ENCODE data around the gene BTBD9. TPM values are rescaled to one million over a fixed set of nuclear protein-coding genes. Genes with fewer than 3 reads are reported as not detected.

Gene BTBD9
- total and polyA plus RNA-seq, 11 donors = 6.3 to 23.3 (median 19.4) TPM

- no peak for ATAC-seq
- 82 to 90% (median 88%) methylated on average over 7 of the region's 7 CpGs for WGBS, 4 donors
- H3K9me3 ChIP-seq = no peaks in the 10 kb centered on the region
- H3K4me1 ChIP-seq = peaks cover 0 to 19% (median 0%) of the 10 kb centered on the region in 12 donors
- H3K27me3 ChIP-seq = no peaks in the 10 kb centered on the region
- no peak for TF ChIP-seq POLR2A (IDR thresholded peaks at IDR 0.05)
- DNase-seq = no peak
- intact Hi-C loops (cut with DNase I) = no loop called here
- no peaks in the 10 kb centered on the region for H3K36me3 ChIP-seq
- no peak overlapping the region for H3K27ac ChIP-seq
- H3K4me3 ChIP-seq = no peak overlapping the region
Observed at GRCh38 chr6:38241200-38241871, 398.4 kb downstream of the BTBD9 start.

DNA sequence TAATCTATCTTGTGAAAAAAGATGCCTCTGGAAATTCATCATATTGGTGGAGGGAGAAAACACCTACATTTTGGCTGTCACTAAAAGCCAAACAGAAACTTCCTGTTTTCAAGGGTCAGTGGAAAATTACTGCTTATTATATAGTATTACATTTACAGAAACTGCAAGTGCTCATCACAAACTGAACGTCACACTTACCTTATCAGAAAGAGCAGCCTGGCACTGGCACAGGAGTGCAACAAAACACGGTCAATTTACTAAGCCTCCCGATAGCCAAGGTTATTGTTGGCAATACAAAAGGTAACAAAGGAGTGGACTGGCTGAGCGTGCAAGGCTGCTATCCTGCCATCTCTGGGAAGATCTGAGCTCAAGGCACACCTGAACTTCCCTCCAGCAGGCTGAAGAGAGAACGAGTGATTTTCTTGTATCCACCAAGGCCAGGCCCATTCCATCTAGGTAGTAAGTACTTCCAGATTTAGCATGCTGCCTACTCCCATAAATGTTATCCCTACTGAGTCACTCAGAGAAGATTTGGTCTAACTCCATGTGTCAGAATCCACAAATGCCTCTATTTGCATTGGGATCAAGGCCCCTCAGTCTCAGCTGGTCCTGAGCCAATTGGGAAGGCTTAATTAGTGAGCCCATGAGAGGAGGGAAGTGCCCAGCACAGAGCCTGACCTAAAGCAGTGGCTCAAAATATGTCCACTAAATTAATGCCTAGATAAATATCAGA is 399.8 kb downstream of the BTBD9 start:
- no peaks in the 10 kb centered on the region for H3K27me3 ChIP-seq
- 38 to 63% (median 58%) methylated on average over 5 of the region's 5 CpGs for WGBS, 4 donors
- intact Hi-C loops (cut with DNase I) = no loop called here
- H3K9me3 ChIP-seq = no peaks in the 10 kb centered on the region
- TF ChIP-seq, protein P1, sequence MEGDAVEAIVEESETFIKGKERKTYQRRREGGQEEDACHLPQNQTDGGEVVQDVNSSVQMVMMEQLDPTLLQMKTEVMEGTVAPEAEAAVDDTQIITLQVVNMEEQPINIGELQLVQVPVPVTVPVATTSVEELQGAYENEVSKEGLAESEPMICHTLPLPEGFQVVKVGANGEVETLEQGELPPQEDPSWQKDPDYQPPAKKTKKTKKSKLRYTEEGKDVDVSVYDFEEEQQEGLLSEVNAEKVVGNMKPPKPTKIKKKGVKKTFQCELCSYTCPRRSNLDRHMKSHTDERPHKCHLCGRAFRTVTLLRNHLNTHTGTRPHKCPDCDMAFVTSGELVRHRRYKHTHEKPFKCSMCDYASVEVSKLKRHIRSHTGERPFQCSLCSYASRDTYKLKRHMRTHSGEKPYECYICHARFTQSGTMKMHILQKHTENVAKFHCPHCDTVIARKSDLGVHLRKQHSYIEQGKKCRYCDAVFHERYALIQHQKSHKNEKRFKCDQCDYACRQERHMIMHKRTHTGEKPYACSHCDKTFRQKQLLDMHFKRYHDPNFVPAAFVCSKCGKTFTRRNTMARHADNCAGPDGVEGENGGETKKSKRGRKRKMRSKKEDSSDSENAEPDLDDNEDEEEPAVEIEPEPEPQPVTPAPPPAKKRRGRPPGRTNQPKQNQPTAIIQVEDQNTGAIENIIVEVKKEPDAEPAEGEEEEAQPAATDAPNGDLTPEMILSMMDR (IDR thresholded peaks at IDR 0.05) = no peak
- TF ChIP-seq POLR2A (IDR thresholded peaks at IDR 0.05) = no peak
- no peak for DNase-seq
- H3K27ac ChIP-seq = peak overlapping the region in 1 of 12 donors; percentile 13
- no peaks in the 10 kb centered on the region for H3K36me3 ChIP-seq
- peak; percentile 56 to 78 (median 68) for ATAC-seq
- H3K4me3 ChIP-seq = no peak overlapping the region
- peaks cover 0 to 16% (median 0%) of the 10 kb centered on the region in 12 donors for H3K4me1 ChIP-seq

DNA sequence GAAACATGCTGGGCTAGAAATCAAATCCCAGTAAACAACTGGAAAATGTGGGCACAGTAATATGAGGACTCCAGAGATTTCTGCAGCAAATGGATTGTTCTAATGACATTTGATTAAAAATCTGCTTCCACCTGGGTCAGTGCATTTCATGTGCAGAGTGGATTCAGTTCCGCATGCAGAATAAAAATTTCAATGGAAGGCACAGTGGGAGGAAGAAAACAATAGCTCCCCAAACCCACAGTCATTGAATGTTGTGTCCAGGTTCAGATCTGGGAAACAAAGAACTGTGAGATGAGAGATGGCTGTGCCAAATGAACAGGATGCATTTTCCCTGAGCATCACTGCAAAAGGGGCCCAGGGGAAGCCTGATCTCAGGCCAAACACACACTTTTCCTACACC is 403.1 kb downstream of the BTBD9 start:
- Histone ChIP-seq H3K27me3 (no peaks in the 10 kb centered on the region), H3K4me3 (no peak overlapping the region), H3K27ac (no peak overlapping the region), H3K9me3 (no peaks in the 10 kb centered on the region), H3K4me1 (peaks cover 0 to 10% (median 0%) of the 10 kb centered on the region in 12 donors), H3K36me3 (no peaks in the 10 kb centered on the region)
- intact Hi-C loops (cut with DNase I) = no loop called here
- ATAC-seq = no peak
- TF ChIP-seq, protein P1 (IDR thresholded peaks at IDR 0.05) = no peak
- no peak for TF ChIP-seq POLR2A (IDR thresholded peaks at IDR 0.05)
- DNase-seq = no peak
- 90 to 95% (median 93%) methylated on average over 1 of the region's 1 CpG for WGBS, 4 donors

DNA sequence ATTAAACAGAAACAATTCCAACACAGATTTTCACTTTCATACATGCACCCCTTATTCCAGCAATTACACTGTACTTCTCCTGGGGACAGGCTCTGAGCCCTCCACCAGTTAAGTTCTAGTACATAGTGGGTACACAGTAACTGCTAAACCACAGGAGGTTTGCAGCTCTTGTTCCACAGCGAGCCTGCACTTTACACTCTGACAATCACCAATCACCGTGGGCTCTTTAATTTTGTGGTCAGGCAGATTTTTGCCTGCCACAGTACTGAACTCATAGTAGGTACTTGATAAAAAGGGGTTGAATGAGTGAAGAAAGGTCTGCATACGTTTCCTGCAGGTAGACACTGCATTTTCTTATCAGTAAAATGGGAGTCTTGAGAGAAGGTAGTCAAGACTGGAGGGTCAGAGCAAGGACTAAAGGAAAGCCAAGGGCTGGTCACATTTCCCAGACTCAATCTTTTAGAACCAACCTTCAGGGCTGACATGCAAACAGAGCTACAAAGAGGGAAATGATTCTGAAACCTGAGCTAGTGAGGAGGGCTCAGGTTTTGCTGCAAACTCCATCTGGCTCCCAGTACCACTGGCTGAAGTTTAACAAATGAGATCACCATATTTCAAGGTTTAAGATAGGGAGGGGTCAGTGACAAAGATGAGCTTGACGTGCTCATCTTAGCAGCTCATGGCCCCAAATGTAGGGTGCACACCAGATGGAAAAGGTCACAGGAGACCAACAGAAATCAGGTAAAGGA is 404.6 kb downstream of the BTBD9 start:
- no peaks in the 10 kb centered on the region for H3K9me3 ChIP-seq
- DNase-seq = no peak
- intact Hi-C loops (cut with DNase I) = no loop called here
- TF ChIP-seq, protein P1 (IDR thresholded peaks at IDR 0.05) = no peak
- TF ChIP-seq POLR2A (IDR thresholded peaks at IDR 0.05) = no peak
- H3K4me1 ChIP-seq = peaks cover 0 to 8% (median 0%) of the 10 kb centered on the region in 12 donors
- H3K27ac ChIP-seq = no peak overlapping the region
- no peaks in the 10 kb centered on the region for H3K27me3 ChIP-seq
- H3K36me3 ChIP-seq = no peaks in the 10 kb centered on the region
- no peak overlapping the region for H3K4me3 ChIP-seq
- 83 to 89% (median 88%) methylated on average over 4 of the region's 4 CpGs for WGBS, 4 donors
- ATAC-seq = no peak
